GM21723 (cell line): ENCODE measurements around the gene KIFC1.
A peak's percentile ranks its signal among the peaks of the same experiment; 100 is the strongest.

Experiments used
- ATAC-seq: cut with Tn5 transposase; IDR thresholded peaks from one replicate; pipeline ENCODE4 v1.9.1; 2021; ENCODE audit warnings: mild to moderate bottlenecking, moderate library complexity; ENCODE audit not compliant: unreplicated experiment

The KIFC1 gene

GRCh38 chr6:33424855-33425667 lies 33.4 kb downstream of the KIFC1 start:
- ATAC-seq, result no peak

- ATAC-seq, result peak; percentile 39
These were observed 34.3 kb downstream of the KIFC1 start for GRCh38 chr6:33425668-33426577.

GRCh38 chr6:33426590-33427511 lies 35.2 kb downstream of the KIFC1 start:
- no peak for ATAC-seq

- ATAC-seq, result no peak
These were observed 36.1 kb downstream of the KIFC1 start for GRCh38 chr6:33427585-33428223.

GRCh38 chr6:33428224-33428965 lies 36.8 kb downstream of the KIFC1 start:
- no peak for ATAC-seq

- ATAC-seq, result no peak
These were observed 37.5 kb downstream of the KIFC1 start for GRCh38 chr6:33428966-33429749.

GRCh38 chr6:33429750-33430052 lies 38.1 kb downstream of the KIFC1 start:
- ATAC-seq, result no peak

- ATAC-seq, result no peak
These were observed 38.7 kb downstream of the KIFC1 start for GRCh38 chr6:33430334-33430733.

- no peak for ATAC-seq
These were observed 39.6 kb downstream of the KIFC1 start for GRCh38 chr6:33430991-33431879.

- no peak for ATAC-seq
These were observed 40.4 kb downstream of the KIFC1 start for GRCh38 chr6:33431880-33432541.

- ATAC-seq, result no peak
These were observed 40.9 kb downstream of the KIFC1 start for GRCh38 chr6:33432546-33432945.

- no peak for ATAC-seq
These were observed 41.4 kb downstream of the KIFC1 start for GRCh38 chr6:33433001-33433543.

- ATAC-seq, result no peak
These were observed 42.0 kb downstream of the KIFC1 start for GRCh38 chr6:33433544-33434191.

- no peak for ATAC-seq
These were observed 43.3 kb downstream of the KIFC1 start for GRCh38 chr6:33434961-33435360.

- no peak for ATAC-seq
These were observed 46.0 kb downstream of the KIFC1 start for GRCh38 chr6:33437666-33438065.

- ATAC-seq, result no peak
These were observed 47.5 kb downstream of the KIFC1 start for GRCh38 chr6:33438978-33439594.
